Ishikawa (cell line): ENCODE results near the gene PKD1.

Experiments
- EP300 ChIP-seq: IDR thresholded peaks from 2 replicates; pipeline ENCODE4 v1.6.1; 2012; ENCODE audit warnings: borderline replicate concordance
- FOXM1 ChIP-seq: IDR thresholded peaks from 2 replicates; pipeline ENCODE4 v1.6.1; 2012; ENCODE audit warnings: low read depth, borderline replicate concordance
- MAX ChIP-seq: IDR thresholded peaks from 2 replicates; pipeline ENCODE4 v1.6.1; 2012
- RAD21 ChIP-seq: IDR thresholded peaks from 2 replicates; pipeline ENCODE4 v1.6.1; 2012; ENCODE audit warnings: low read depth
- TEAD4 ChIP-seq: IDR thresholded peaks from 2 replicates; pipeline ENCODE4 v1.6.1; 2012
- YY1 ChIP-seq: IDR thresholded peaks from 2 replicates; pipeline ENCODE4 v1.6.1; 2012; ENCODE audit warnings: low read depth
- ZBTB7A ChIP-seq: IDR thresholded peaks from 2 replicates; pipeline ENCODE4 v1.6.1; 2012; ENCODE audit warnings: low read depth

DNA sequence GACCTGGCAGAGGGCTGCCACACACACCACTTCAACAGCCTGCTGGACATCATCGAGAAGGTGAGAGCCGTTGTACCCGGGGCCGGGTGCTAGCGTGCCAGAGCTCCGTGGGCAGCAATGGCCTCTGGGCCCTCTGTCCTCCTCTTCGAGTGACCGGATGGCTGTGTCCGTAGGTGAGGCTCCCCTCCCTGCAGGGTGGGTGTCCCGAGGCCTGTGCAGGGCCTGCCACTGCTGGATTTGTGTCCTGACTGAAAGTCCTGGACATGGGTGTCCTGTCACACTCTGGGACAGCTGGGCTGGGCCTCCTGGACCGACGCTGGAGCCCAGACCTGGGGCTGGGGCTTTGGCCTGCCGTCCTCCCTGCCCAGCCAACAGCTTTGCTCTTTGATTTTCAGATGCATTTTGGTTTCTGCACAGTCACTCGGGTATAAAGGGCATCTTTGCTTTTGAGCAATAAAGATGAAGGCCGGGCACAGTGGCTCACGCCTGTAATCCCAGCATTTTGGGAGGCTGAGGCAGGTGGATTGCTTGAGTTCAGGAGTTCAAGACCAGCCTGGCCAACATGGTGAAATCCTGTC, 71.2 kb downstream of the PKD1 start:
- TF ChIP-seq TEAD4 (no peak), MAX (no peak), YY1 (no peak), RAD21 (no peak), ZBTB7A (no peak), EP300 (no peak), FOXM1 (no peak)
